Endothelial cell of umbilical vein (primary cell): ENCODE measurements around the gene WFIKKN1. TPM values are rescaled to one million over a fixed set of nuclear protein-coding genes. Genes with fewer than 3 reads are reported as not detected.

Experiments used
- BruUV-seq: library from RNA; stranded (reverse); fragments of 400-500 nt; replicated peaks from 2 replicates; lab custom pipeline; 2021; lab: Mats Ljungman, UMichigan
- CTCF ChIA-PET: fragments of 300-600, 350-600 bp; sonication (Branson Sonifier 250); formaldehyde crosslinking; loops from one replicate; lab custom pipeline; 2021; ENCODE audit warnings: antibody characterized with exemption, inconsistent platforms; lab: Charles Lee
- POLR2A ChIA-PET: fragments of 300-600, 350-600 bp; sonication (Branson Sonifier 250); formaldehyde crosslinking; loops from one replicate; lab custom pipeline; 2021; ENCODE audit warnings: antibody characterized with exemption, inconsistent platforms; lab: Charles Lee
- DNase-seq: peaks from one replicate; pipeline ENCODE4 v3.0.0-alpha.2; 2011; ENCODE audit warnings: low read depth, low spot score
- FAIRE-seq: peaks from 2 replicates; lab custom pipeline; 2011; peaks lifted over from hg19 to GRCh38; lab: Jason Lieb, UNC
- H2AFZ ChIP-seq: 2 replicates; pipeline ENCODE4 v1.6.0; 2012; ENCODE audit warnings: low read depth, low read length, control low read depth, inconsistent platforms
- H3K27ac ChIP-seq: 2 replicates; pipeline ENCODE4 v1.5.1; 2011; ENCODE audit warnings: low read depth, mild to moderate bottlenecking, control low read depth, low read length, moderate library complexity; ENCODE audit not compliant: insufficient read depth
- H3K27me3 ChIP-seq, 2 experiments: 2 replicates each; pipeline versions ENCODE4 v1.6.0 to v1.6.1; 2011; ENCODE audit warnings: low read length in 2 of 2, mixed read lengths in 1 of 2; ENCODE audit not compliant: control insufficient read depth in 2 of 2, insufficient read depth in 2 of 2
- H3K36me3 ChIP-seq, 2 experiments: 2 replicates in 1 of 2; 3 replicates in 1 of 2; pipeline ENCODE4 v1.5.1; 2011; ENCODE audit warnings: low read length in 2 of 2, mild to moderate bottlenecking in 1 of 2, moderate library complexity in 1 of 2; ENCODE audit not compliant: control insufficient read depth in 2 of 2, insufficient read depth in 2 of 2; ENCODE audit errors: extremely low read depth in 1 of 2
- H3K4me1 ChIP-seq: 3 replicates; pipeline ENCODE4 v1.5.1; 2011; ENCODE audit warnings: mild to moderate bottlenecking, low read length; ENCODE audit not compliant: control insufficient read depth, insufficient read depth; ENCODE audit errors: extremely low read depth
- H3K4me2 ChIP-seq: 2 replicates; pipeline ENCODE4 v1.6.1; 2011; ENCODE audit warnings: low read length, control low read depth, mixed read lengths; ENCODE audit not compliant: insufficient read depth
- H3K4me3 ChIP-seq, 3 experiments: fragments of 200-600 bp in 1 of 3; sonication (generic), shearing (Covaris generic) in 1 of 3; replicated peaks in 1 of 3; 2 replicates each; pipeline ENCODE4 v1.5.1; 2011 to 2016; ENCODE audit warnings: control low read depth in 3 of 3, low read length in 3 of 3, mild to moderate bottlenecking in 2 of 3, inconsistent platforms in 1 of 3, low read depth in 1 of 3, moderate library complexity in 1 of 3; ENCODE audit not compliant: insufficient read depth in 1 of 3
- H3K79me2 ChIP-seq: 2 replicates; pipeline ENCODE4 v1.6.0; 2012; ENCODE audit warnings: low read length, inconsistent platforms; ENCODE audit not compliant: control insufficient read depth, insufficient read depth
- H3K9ac ChIP-seq: replicated peaks from 2 replicates; pipeline ENCODE3; 2011; ENCODE audit warnings: low read length, control low read depth; ENCODE audit not compliant: insufficient read depth; ENCODE audit errors: extremely low read depth
- H3K9me1 ChIP-seq: replicated peaks from 3 replicates; pipeline ENCODE4 v1.6.0; 2011; ENCODE audit warnings: mild to moderate bottlenecking, low read length; ENCODE audit not compliant: control insufficient read depth, insufficient read depth; ENCODE audit errors: extremely low read depth
- H3K9me3 ChIP-seq: replicated peaks from 2 replicates; pipeline ENCODE4 v1.5.1; 2012; ENCODE audit warnings: low read length, inconsistent platforms; ENCODE audit not compliant: control insufficient read depth, insufficient read depth
- H4K20me1 ChIP-seq: replicated peaks from 2 replicates; pipeline ENCODE3; 2011; ENCODE audit warnings: mild to moderate bottlenecking, low read length; ENCODE audit not compliant: control insufficient read depth, insufficient read depth; ENCODE audit errors: extremely low read depth
- CTCF ChIP-seq, 2 donors: IDR thresholded peaks; 1 replicate in 1 of 2; 2 replicates in 1 of 2; pipeline ENCODE4 v1.5.1; 2011; ENCODE audit warnings: low read length in 2 of 2, mild to moderate bottlenecking in 2 of 2, moderate library complexity in 2 of 2, control low read depth in 1 of 2, inconsistent platforms in 1 of 2, low read depth in 1 of 2; ENCODE audit not compliant: insufficient read depth in 1 of 2; ENCODE audit errors: extremely low read depth in 1 of 2
- EZH2 ChIP-seq: IDR thresholded peaks from 2 replicates; pipeline ENCODE4 v1.6.1; 2012; ENCODE audit warnings: borderline replicate concordance, low read depth, mild to moderate bottlenecking, moderate library complexity, low read length, inconsistent platforms; ENCODE audit not compliant: severe bottlenecking
- FOS ChIP-seq: IDR thresholded peaks from 2 replicates; pipeline ENCODE4 v1.6.1; 2011; ENCODE audit warnings: mild to moderate bottlenecking, low read length, moderate library complexity, borderline replicate concordance; ENCODE audit not compliant: insufficient read depth
- GATA2 ChIP-seq: IDR thresholded peaks from 2 replicates; pipeline ENCODE4 v1.7.0; 2011; ENCODE audit warnings: low read depth, mild to moderate bottlenecking, moderate library complexity, mixed read lengths, low read length; ENCODE audit not compliant: insufficient read length, insufficient read depth
- JUN ChIP-seq: IDR thresholded peaks from 2 replicates; pipeline ENCODE4 v1.6.1; 2011; ENCODE audit warnings: borderline replicate concordance, low read depth; ENCODE audit not compliant: insufficient read length, insufficient read depth
- MAX ChIP-seq: IDR thresholded peaks from 2 replicates; pipeline ENCODE4 v1.6.1; 2011; ENCODE audit not compliant: insufficient read depth, insufficient read length
- MYC ChIP-seq: IDR thresholded peaks from one replicate; pipeline ENCODE4 v1.6.1; 2011; ENCODE audit warnings: mild to moderate bottlenecking, low read depth, low read length
- POLR2A ChIP-seq: IDR thresholded peaks from 2 replicates; pipeline ENCODE4 v1.6.1; 2012; ENCODE audit warnings: low read depth, mild to moderate bottlenecking, control low read depth, low read length
- POLR2AphosphoS5 ChIP-seq: IDR thresholded peaks from 2 replicates; pipeline ENCODE4 v1.6.1; 2012; ENCODE audit warnings: low read depth, mild to moderate bottlenecking, control low read depth, low read length, moderate library complexity; ENCODE audit not compliant: insufficient read depth
- dilution Hi-C: fragments of 300-500 bp; cut with MboI; formaldehyde crosslinking; loops from one replicate; pipeline ENCODE4 v1.15.0; 2019; ENCODE audit warnings: low sequenced_read_pairs; ENCODE audit not compliant: extremely low pct_ligation_motif_present
- intact Hi-C: fragments of 100-400 bp; cut with micrococcal nuclease; formaldehyde crosslinking; loops from one replicate; pipeline ENCODE4 v1.10.0; 2022
- polyA plus RNA-seq, 4 experiments: library from polyadenylated mRNA; depleted of rRNA in 3 of 4; stranded (reverse) in 3 of 4; unstranded in 1 of 4; fragments of >200 nt; gene quantifications; 2 replicates each; pipeline versions ENCODE4 v1.2.1 to v1.2.3, GENCODE V29; 2011 to 2012; ENCODE audit warnings: missing spikeins in 1 of 4
- total RNA-seq: library from RNA; stranded (reverse); gene quantifications from 2 replicates; pipeline ENCODE4 v1.2.3, GENCODE V29; 2021

Gene WFIKKN1
- total and polyA plus RNA-seq, 2 donors (not counting 3 experiments of a cell fraction or from before 2014, with no cell fraction given) = 0.06 to 0.40 TPM

GRCh38 chr16:583815-584591 is 46.8 kb upstream of the WFIKKN1 start:
- H3K4me1 ChIP-seq = peaks cover 8% of the 10 kb centered on the region
- no peaks in the 10 kb centered on the region for H3K27me3 ChIP-seq
- dilution Hi-C loops = no loop called here
- no peaks in the 10 kb centered on the region for H4K20me1 ChIP-seq
- H3K9me1 ChIP-seq = no peaks in the 10 kb centered on the region
- no peak for TF ChIP-seq CTCF (IDR thresholded peaks at IDR 0.05; ENCODE audit: extremely low read depth in 1 of 2, insufficient read depth in 1 of 2, low read depth in 1 of 2, low read length in 2 of 2)
- no peak for TF ChIP-seq GATA2
- no peak for TF ChIP-seq FOS
- TF ChIP-seq MAX = no peak
- TF ChIP-seq EZH2 = no peak
- no peak for TF ChIP-seq POLR2A
- TF ChIP-seq JUN = no peak
- TF ChIP-seq MYC = no peak
- TF ChIP-seq POLR2AphosphoS5 = no peak
- FAIRE-seq (no peak), DNase-seq (no peak)
- no peak overlapping the region for H3K4me2 ChIP-seq
- BruUV-seq = no TSS peak
- H3K9me3 ChIP-seq = no peaks in the 10 kb centered on the region
- POLR2A ChIA-PET = no interaction called here
- no peak overlapping the region for H3K4me3 ChIP-seq
- no peak overlapping the region for H3K27ac ChIP-seq
- H2AFZ ChIP-seq = no peak overlapping the region
- intact Hi-C loops = no loop called here
- H3K9ac ChIP-seq = no peak overlapping the region
- CTCF ChIA-PET = no interaction called here
- H3K36me3 ChIP-seq = no peaks in the 10 kb centered on the region
- H3K79me2 ChIP-seq = peaks cover 4% of the 10 kb centered on the region
